Lower leg skin (tissue), 3 donors: ENCODE data around the gene SH3D21.

Experiments used
- CTCF ChIP-seq, 3 donors: fragments of 450-650 bp; IDR thresholded peaks; one replicate each; pipeline ENCODE4 v1.5.1; 2016; ENCODE audit warnings: antibody characterized with exemption in 3 of 3, mild to moderate bottlenecking in 3 of 3, moderate library complexity in 2 of 3
- POLR2A ChIP-seq, 2 donors: fragments of 450-650 bp; IDR thresholded peaks; one replicate each; pipeline ENCODE4 v1.6.1; 2016 to 2017; ENCODE audit warnings: antibody characterized with exemption in 2 of 2, mild to moderate bottlenecking in 1 of 2, moderate library complexity in 1 of 2

GRCh38 chr1:36304521-36304920, 1.6 kb upstream of the SH3D21 start:
- TF ChIP-seq CTCF (IDR thresholded peaks at IDR 0.05) (no peak), POLR2A (IDR thresholded peaks at IDR 0.05) (no peak)
